ENCODE measurements around the gene ISY1.
A peak's percentile ranks its signal among the peaks of the same experiment; 100 is the strongest.
"Not testable (repeated sequence)": the region's sequence is repeated elsewhere in the genome, so short reads cannot be mapped to it uniquely, and the experiment has no call there.

ISY1 gene

DNA sequence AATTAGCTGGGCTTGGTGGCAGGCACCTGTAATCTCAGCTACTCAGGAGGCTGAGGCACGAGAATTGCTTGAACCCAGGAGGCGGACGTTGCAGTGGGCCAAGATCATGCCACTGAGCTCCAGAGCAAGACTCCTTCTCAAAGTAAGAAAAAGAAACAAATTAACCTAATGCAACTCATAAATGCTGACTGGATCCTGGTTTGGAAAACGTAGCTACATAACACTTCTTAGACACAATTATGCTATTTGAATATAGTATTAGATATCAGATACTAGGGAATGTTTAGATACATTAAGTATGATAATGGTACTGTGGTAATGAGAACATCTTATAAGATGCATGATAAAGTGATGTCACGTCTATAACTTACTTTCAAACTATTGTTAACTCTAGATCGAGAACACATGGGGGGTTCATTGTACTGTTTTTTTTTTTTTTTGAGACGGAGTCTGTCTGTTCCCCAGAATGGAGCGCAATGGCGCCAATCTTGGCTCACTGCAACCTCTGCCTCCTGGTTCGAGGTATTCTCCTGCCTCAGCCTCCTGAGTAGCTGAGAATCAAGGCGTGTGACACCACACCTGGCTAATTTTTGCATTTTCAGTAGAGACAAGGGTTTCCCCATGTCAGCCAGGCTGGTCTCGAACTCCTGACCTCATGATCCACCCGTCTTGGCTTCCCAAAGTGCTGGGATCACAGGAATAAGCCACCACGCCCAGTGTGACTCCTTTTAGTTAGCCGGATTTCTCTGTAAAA lies 5.9 kb upstream of the ISY1 start:
- DNase-seq = no peak

DNA sequence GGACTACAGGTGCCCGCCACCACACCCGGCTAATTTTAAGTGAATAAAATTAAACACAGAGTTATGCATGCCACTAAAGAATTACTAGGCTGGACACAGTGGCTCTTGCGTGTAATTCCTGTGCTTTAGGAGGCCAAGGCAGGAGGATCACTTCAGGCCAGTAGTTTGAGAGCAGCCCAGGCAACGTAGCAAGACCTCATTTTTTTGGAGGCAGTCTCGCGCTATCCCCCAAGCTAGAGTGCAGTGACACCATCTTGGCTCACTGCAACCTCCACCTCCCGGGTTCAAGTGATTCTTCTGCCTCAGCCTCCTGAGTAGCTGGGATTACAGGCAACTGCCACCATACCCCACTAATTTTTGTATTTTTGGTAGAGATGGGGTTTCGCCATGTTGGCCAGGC lies 4.7 kb upstream of the ISY1 start:
- DNase-seq = not testable (repeated sequence)

DNA sequence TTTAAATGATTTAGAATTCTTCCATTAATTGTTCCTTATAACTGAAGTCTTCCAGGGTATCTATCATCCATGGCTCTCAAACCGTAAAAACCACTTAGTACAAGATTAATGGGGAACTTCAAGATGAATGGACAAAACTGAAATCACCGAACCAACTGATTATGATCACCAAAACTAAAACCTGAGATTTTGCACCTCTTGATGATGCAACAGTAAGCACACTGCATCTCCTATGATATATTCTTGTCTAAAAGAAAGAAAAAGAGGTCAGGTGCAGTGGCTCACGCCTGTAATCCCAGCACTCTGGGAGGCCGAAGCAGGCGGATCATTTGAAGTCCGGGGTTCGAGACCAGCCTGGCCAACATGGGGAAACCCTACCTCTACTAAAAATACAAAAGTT lies 3.6 kb upstream of the ISY1 start:
- no peak for DNase-seq

DNA sequence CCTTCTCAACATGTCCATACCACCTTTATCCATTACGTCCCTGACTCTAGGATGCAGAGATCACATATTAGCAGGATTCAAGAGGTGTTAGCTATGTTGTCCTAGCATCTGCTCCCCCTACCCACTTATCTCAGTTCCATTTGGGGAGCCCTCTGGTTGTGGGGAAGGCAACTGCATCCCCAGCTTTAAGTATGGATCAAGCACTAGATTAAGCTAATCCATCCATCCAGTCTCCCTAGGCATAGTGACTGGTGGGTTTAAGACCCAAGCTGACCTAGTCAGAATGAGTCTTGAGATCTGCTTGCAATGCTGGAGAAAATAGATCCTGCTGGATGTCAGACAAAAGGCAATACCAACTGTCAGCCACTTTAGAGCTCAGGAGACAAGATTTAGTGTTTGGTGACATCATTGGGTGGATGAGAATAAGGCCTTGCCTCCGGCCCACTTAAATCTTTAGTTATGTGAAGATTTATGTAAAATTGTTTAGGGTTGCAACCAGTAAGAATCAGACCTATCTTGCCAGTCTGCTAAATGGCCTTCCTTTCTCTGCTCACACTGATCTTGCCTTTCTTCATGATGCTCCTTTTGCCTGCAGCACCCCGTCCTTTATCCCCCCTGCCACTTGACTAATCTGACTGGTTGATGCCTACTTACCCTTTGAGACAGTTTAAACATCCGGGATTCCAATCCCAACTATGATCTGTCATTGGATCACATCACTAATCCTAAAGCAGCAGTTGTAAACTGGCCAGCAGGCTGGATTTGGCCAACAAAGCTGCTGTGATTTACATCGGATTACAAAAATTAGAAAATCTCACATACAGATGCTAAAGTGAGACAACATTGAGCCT lies 2.1 kb upstream of the ISY1 start:
- no peak for DNase-seq

DNA sequence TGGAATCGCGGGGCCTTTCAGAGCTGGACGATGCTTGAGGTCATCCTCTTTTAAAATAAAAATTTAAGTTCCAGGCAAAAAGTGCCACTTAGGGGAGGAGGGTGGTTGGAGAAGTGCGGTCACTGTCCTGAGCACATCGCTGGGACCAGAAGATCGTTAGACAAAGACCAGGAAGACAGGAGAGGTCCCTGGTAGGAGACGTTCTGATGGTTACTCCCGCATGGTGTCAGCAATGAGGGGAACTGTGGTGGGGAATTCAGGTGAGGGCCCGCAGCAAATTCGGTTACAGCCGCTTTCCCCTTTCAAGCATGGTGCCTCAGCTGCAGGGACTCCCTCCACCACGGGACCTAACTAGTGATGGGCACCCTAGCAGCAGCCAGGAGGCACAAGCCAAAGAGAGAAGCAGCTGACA lies 1.0 kb upstream of the ISY1 start:
- DNase-seq = peak in 1 of 2 donors; percentile 32

DNA sequence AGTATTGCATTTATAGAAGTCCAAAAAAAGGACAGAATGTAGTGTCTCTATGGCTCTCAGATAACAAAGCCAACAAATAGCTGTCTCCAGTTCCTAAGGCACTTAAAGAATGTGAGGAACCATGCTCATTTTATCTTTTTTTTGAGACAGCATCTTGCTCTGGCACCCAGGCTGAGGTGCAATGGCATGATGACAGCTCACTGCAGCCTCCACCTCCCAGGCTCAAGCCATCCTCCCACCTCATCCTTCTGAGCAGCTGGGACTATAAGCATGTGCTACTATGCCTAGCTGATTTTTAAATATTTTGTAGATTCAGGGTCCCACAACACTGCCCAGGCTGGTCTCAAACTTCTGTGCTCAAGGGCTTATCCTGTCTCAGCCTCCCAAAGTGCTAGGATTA lies 16.1 kb downstream of the ISY1 start:
- no peak for DNase-seq

DNA sequence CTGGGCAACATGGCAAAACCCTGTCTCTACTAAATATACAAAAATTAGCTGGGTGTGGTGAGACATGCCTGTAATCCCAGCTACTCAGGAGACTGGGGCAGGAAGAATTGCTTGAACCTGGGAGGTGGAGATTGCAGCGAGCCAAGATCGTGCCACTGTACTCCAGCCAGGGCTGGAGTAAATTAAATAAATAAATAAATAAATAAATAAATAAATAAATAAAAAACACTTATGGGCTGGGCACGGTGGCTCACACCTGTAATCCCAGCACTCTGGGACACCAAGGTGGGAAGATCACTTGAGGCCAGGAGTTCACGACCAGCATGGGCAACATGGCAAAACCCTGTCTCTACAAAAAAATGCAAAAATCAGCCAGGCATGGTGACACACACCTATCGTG lies 19.9 kb downstream of the ISY1 start:
- DNase-seq = not testable (repeated sequence)

DNA sequence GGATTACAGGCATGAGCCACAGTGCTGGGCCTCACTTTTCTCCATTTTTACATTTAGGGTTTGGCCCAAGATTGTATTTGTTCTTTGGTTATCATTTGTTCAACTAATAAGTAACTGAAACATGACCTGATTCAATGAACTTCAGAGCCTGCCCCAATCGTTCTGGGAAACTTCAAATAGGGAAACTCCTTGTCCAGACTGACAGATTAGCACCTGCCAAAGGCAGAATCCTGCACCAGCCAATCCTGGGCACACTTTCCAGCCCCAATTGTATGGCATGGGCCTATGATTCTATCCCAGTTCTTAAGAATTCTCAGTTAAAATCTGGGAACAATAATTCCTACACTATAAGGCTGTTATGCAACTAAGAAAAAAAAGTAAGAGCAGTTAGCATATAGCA lies 21.0 kb downstream of the ISY1 start:
- DNase-seq = no peak

DNA sequence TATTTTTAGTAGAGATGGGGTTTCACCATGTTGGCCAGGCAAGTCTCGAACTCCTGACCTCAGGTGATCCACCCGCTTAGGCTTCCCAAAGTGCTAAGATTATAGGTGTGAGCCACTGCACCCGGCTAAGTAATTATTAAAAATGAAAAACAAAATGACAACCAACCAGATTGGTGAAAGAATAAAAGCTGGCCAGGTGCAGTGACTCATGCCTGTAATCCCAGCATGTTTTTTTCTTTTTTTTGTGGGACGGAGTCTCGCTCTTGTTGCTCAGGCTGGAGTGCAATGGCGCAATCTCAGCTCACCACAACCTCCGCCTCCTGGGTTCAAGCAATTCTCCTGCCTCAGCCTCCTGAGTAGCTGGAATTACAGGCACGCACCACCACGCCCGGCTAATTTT lies 24.6 kb downstream of the ISY1 start:
- DNase-seq = not testable (repeated sequence)

DNA sequence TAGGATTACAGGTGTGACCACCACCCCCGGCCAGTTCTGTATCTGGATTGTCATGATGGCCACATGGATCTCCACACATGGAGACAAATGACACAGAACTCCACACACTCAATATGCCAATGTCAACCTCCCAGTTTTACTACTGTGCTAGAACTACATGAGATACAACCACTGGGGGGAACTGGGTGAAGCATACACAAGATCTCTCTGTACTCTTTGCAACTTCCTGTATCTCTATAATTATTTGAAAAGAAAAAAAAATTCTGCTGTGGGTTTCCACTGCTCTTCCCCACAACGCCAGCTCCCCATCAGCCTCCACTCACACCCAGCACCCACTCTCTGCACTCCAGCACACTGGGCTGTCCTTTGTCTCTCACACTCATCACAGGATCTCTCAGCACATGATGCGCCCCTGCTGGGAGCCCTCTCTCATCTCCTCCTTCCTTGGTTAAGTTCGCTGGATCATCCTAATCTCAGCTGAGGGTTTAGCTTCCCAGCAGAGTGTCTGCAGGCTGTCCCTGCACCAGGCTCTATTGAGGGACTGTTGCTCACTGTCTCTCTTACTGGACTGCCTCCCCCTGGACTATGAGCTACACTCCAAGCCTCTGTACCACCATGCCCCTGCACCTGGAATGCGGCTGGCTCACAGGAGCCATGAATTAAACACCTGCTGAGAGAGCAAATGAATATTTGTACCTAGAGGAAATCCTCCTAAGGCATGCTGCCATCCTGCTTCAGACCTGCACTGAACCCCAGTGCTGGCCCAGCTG lies 28.6 kb downstream of the ISY1 start:
- DNase-seq = no peak

DNA sequence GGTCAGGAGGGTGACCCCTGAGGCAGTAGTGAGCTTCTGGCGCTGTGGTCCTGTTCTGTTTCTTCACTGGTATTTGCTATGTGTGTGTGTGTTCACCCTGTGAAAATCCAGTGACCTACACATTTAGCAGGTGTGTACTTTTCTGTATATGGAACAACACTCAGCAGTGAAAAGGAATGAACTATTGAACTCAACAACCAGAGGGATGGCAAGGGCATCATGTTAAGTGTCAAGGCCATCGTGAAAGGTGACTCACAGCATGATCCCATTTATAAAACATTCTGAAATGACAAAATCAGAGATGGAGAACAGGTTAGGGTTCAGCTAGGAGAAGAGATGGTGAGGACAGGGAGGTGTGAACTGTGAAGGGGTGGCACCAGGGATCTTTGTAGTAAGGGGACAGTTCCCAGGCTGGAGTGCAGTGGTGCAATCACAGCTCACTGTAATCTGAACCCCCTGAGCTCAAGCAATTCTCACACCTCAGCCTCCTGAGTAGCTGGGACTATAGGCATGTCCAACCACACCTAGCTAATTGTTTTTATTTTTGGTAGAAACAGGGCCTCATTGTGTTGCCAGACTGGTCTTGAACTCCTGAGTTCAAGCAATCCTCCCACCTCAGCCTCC lies 29.3 kb downstream of the ISY1 start:
- DNase-seq = no peak

DNA sequence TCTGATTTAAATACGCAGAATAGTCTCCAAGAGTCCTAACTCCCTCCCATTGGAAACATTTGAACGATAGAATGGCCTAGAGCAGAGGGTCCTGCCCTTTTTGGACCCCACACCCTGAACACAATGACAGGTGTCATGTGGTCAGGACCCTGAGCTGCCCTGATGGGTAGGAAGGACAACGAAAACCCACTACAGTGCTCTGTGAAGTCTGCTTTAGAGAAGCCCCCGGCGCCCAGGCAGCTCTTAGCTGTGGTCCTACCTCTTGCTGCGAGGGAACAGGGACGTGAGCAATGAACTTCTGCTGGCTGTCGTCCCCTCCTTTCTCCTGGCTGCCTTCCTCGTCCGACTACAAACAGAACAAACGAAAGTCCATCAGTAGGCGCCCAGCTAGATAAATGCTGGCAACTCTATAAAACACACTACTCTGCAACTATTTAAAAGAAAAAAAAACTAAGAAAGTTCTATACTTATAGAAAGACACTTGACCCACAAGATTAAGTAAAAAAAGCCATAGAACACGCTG lies 30.5 kb downstream of the ISY1 start:
- no peak for DNase-seq

DNA sequence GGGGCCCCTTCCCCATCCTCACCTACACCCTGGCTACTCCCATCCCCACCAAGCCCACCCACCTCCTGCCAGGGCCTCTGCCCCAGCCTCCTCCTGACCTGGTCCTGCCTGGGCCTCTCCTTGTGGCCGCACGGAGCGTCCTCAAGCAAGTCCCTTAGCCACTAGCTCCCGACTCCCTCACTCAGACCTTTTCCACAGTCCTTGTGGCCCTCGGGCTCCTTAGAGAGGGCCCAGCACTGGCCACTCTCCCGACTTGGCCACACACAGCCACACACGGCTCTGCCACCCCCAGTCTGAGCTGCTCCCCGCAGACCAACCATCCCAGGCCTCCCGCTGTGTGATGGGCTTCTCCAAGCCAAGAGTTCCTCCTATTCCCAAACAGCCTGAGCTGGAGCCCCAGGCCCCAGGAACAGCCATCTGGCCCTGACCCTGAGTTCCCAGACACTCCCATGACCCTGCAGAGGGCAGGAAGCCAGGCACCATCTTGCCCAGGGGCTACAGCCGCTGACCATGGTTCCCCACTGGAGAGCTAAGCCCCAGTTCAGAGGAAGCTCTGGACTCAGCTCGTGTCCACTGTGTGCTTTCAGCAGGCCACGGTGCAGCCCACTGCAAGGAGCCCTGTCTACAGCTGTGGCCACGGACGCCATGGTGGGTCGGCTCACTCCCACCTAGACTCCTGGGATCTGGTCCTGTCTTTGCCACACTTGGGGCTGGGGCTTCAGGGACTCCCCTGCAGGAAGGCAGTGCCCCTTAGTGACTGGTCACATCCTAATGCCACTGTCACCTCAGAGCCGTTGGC lies 32.3 kb downstream of the ISY1 start:
- no peak for DNase-seq

DNA sequence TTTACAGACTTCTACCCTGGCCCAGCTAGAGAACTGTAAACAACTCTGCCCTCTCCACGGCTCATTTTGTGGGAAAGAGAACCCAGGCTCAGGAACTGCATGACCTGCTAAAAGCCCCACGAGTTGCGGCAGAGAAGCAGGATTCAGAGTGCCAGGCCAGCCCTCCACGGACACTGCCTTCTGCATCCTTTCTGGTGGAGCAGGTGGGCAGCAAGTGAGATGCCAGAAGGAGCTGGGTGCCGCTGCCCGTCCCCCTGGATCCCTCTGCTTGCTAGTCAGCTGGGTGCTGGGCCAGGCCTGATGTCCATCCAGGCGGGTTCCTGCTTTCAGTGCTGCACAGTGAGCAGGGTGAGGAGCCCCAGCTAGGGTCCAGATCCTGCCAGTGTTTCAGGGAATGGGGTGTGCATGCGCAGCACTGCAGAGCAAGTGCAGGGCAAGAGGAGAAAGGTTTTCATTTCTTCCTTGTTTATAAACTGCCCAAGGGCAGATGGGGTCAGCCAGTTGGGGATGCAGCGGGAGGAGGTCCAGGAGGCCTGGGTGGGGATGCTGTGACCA lies 34.1 kb downstream of the ISY1 start:
- no peak for DNase-seq

DNA sequence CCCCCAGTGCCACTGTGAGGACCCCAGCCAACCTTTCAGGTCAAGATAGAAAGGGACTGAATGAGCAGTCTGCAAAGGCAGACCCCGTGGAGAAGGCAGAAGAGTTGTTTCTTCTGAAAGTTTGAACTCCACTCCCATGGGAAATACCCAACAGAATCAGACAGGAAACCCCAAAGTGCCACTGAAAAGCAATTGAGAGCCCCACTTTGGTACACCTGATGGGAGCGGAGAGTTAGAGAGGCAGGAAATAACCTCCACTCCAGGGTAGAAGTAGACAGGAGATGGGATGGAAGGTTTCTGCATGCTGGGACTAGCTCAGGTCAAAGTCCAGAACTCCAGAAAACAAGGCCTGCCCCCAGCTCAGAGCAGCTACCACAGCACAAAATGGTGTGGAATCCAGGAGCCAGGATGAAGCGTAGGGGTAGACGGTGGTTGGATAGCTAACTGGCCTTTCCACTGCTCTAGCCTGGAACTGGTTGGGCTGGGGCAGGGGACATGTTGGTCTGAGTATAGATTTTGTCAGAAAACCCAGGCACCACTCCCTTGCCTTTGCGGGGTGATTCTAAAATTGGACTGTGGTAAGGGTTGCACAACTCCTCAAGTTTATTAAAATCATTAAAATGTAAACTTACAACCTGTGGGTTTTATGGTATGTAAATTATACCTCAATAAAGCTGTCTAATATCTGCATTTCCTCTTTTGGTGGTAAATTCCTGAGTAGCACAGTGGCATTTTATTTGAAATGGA lies 37.4 kb downstream of the ISY1 start:
- DNase-seq = peak in 1 of 2 donors; percentile 42

DNA sequence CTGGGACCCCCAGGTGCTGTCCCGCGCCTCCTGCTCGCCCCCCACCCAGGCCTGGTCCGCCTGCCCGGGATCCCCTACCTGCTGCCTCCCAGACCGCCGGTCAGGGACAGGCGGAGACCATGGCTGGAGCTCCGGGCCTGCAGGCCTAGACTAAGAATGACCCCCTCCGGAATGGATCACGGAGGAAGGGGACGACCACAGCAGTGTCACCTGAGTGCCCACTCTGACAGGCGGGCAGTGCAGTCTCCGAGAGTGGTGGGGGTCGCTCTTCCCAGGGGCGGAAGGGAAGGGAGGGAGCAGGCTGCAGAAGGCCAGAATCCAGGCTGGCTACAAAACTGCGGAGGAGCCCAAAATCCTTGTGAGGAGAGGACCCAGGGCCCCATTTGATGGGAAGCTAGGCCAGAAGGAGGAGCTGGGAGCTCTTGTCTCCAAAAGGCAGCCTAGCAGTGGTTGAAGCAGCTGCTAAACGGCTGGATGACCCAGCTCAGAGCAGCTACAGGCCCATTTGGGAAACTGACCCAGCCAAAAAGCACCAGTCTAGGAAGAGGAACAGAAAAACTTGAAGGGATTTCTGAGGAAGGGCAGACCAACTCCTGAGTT lies 38.4 kb downstream of the ISY1 start:
- DNase-seq = peak in 1 of 2 donors; percentile 21

DNA sequence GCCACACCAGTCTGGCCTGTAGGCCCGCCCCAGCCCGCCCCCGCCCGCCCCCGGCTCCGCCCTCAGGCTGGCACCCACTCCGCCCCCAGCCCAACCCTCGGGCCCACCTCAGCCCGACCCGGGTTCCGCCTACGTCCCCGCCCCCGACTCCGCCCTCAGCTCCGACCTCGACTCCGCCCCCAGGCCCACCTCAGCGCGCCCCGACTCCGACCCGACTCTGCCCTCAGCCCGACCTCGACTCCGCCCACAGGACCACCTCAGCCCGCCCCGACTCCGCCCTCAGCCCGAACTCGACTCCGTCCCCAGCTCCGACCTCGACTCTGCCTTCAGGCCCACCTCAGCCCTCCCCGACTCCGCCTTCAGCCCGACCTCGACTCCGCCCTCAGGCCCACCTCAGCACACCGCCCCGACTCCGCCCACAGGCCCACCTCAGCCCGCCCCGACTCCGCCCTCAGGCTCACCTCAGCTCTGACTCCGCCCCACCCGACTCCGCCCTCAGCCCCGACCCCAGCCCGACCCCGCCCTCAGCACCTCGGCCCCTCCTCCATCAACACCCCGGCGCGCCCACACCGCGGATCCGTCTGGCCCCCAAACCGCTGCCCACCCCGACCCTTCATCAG lies 39.0 kb downstream of the ISY1 start, which contains the start of gene RAB43:
TSS of gene RAB43 (minus strand) at position 13 of the 620 bp plus-strand sequence. CDS start 315 bp downstream, outside the sequence.
- peak; percentile 90 to 92 for DNase-seq

DNA sequence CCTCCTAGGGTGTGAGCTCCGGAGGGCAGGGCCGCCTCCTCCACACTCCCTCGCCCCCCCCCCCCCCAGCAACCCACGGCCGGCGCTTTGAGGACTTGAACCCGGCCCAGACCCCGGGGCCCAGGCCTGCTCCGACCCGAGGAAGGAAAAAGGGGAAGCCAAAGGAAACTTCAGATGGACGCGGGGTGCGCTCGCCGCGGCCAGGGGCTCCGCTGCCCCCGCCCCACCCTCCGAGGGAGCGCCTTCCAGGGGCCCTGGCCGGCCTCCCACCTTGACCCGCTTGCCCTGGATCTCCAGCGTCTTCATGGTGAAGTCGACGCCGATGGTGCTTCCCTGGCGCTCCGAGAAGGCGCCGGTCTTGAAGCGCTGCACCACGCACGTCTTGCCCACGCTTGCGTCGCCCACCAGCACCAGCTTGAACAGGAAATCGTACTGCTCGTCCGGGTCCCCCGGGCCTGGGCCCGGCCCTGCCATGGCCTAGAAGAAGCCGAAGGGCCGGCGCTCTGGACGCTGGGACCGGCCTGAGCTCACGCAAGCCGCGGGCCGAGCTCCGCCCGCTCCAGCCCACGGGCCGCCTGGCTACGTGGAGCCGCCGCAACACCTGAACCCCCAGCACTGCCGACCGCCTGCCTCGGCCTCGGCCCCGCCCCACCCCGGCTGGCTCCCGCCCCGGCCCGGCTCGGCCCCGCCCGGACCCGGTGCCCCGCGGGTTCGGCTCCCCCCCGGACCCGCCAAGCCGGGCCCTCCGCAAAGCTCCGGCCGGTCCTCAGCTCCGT lies 39.7 kb downstream of the ISY1 start:
- DNase-seq = peak in 1 of 2 donors; percentile 31

Measured in CD4-positive, alpha-beta T cell treated with Interleukin-4 for 1 hour (primary cell).